ENCODE data around the gene SMG9. TPM values are rescaled to one million over a fixed set of nuclear protein-coding genes. Genes with fewer than 3 reads are reported as not detected.
"Not testable (repeated sequence)": the region's sequence is repeated elsewhere in the genome, so short reads cannot be mapped to it uniquely, and the experiment has no call there.

SMG9 gene
- total RNA-seq, 5 donors from 2014 or later (not counting 1 experiment from before 2014, with no cell fraction given): 50.3 to 64.3 (median 56.8) TPM

- H3K4me3 Mint-ChIP-seq: peak overlapping the region; percentile 55 to 83 (median 61)
- Histone ChIP-seq H3K9me3 (no peaks in the 10 kb centered on the region), H3K4me1 (ENCODE audit: control insufficient read depth in 1 of 2, extremely low read depth in 1 of 2, insufficient read depth in 2 of 2, low read length in 2 of 2) (peaks cover 31 to 68% of the 10 kb centered on the region in 2 experiments), H3K27ac (ENCODE audit: low read length) (peak overlapping the region; percentile 69), H3K4me3 (ENCODE audit: control insufficient read depth in 1 of 2, extremely low read depth in 1 of 2, low read length in 1 of 2) (no peak overlapping the region), H3K27me3 (replicated peaks in 1 of 2; ENCODE audit: control insufficient read depth in 2 of 2, extremely low read depth in 1 of 2, insufficient read depth in 2 of 2, low read length in 1 of 2) (no peaks in the 10 kb centered on the region), H3K36me3 (ENCODE audit: control insufficient read depth in 2 of 2, extremely low read depth in 1 of 2, insufficient read depth in 1 of 2, low read length in 1 of 2) (peaks cover 0 to 16% of the 10 kb centered on the region in 2 donors)
- peak in 17 of 35 experiments; percentile 14 to 58 (median 38) for DNase-seq
- no peaks in the 10 kb centered on the region for H3K27me3 Mint-ChIP-seq
- peak; percentile 51 to 81 (median 55) for ATAC-seq (replicated peaks in 1 of 4)
- CTCF ChIA-PET: interaction anchor here (0.7 to 2.8 kb wide), 6 partner anchors 10 to 108 kb away, joined by 3 to 9 read pairs (median 7); partner anchors contain the start of genes PLAUR (in 1 of the 2) and SMG9 (in 1 of the 2)
- H3K9me3 Mint-ChIP-seq: no peaks in the 10 kb centered on the region
- H3K36me3 Mint-ChIP-seq: peaks cover 15% of the 10 kb centered on the region
- 17% methylated on average over 1 of the region's 4 CpGs for WGBS (ENCODE audit: insufficient coverage)
- H3K27ac Mint-ChIP-seq: peak overlapping the region; percentile 86 to 95
- peaks cover 58 to 71% (median 65%) of the 10 kb centered on the region in 3 donors for H3K4me1 Mint-ChIP-seq
- POLR2A ChIA-PET: no interaction called here
These were observed 22.5 kb upstream of the SMG9 start for GRCh38 chr19:43777163-43777695.

- Mint-ChIP-seq H3K9me3 (no peaks in the 10 kb centered on the region), H3K4me1 (peaks cover 50 to 61% (median 55%) of the 10 kb centered on the region in 3 donors), H3K27ac (peak overlapping the region; percentile 80 to 95), H3K4me3 (peak overlapping the region in 1 of 3 donors; percentile 83), H3K27me3 (no peaks in the 10 kb centered on the region), H3K36me3 (peaks cover 15% of the 10 kb centered on the region)
- 34% methylated on average over 9 of the region's 11 CpGs for WGBS (ENCODE audit: insufficient coverage)
- Histone ChIP-seq H3K36me3 (ENCODE audit: control insufficient read depth in 2 of 2, extremely low read depth in 1 of 2, insufficient read depth in 1 of 2, low read length in 1 of 2) (peaks cover 4 to 25% of the 10 kb centered on the region in 2 donors), H3K27me3 (replicated peaks in 1 of 2; ENCODE audit: control insufficient read depth in 2 of 2, extremely low read depth in 1 of 2, insufficient read depth in 2 of 2, low read length in 1 of 2) (no peaks in the 10 kb centered on the region), H3K4me1 (ENCODE audit: control insufficient read depth in 1 of 2, extremely low read depth in 1 of 2, insufficient read depth in 2 of 2, low read length in 2 of 2) (peaks cover 29 to 59% of the 10 kb centered on the region in 2 experiments), H3K9me3 (no peaks in the 10 kb centered on the region), H3K4me3 (ENCODE audit: control insufficient read depth in 1 of 2, extremely low read depth in 1 of 2, low read length in 1 of 2) (no peak overlapping the region), H3K27ac (ENCODE audit: low read length) (peak overlapping the region; percentile 69)
- ATAC-seq (replicated peaks in 1 of 4): no peak
- ChIA-PET POLR2A (no interaction called here), CTCF (interaction anchor here in 1 of 2 donors (0.9 kb wide), 1 partner anchor 30 kb away, joined by 9 read pairs; no protein-coding TSS in a partner anchor)
- no peak for DNase-seq
These were observed 21.5 kb upstream of the SMG9 start for GRCh38 chr19:43776286-43776685.

- H3K9me3 Mint-ChIP-seq: no peaks in the 10 kb centered on the region
These were observed 20.6 kb upstream of the SMG9 start for GRCh38 chr19:43775299-43775890.

GRCh38 chr19:43774940-43775258 is 20.1 kb upstream of the SMG9 start:
- ATAC-seq (replicated peaks in 1 of 4); H3K27ac Mint-ChIP-seq; H3K9me3 Mint-ChIP-seq; H3K9me3 ChIP-seq; H3K4me3 ChIP-seq (ENCODE audit: control insufficient read depth in 1 of 2, extremely low read depth in 1 of 2, low read length in 1 of 2); H3K27me3 Mint-ChIP-seq; H3K27ac ChIP-seq (ENCODE audit: low read length); H3K4me3 Mint-ChIP-seq; H3K27me3 ChIP-seq (replicated peaks in 1 of 2; ENCODE audit: control insufficient read depth in 2 of 2, extremely low read depth in 1 of 2, insufficient read depth in 2 of 2, low read length in 1 of 2); CTCF ChIA-PET; DNase-seq; POLR2A ChIA-PET: not testable (repeated sequence)
- peaks cover 24 to 45% of the 10 kb centered on the region in 2 experiments for H3K4me1 ChIP-seq (ENCODE audit: control insufficient read depth in 1 of 2, extremely low read depth in 1 of 2, insufficient read depth in 2 of 2, low read length in 2 of 2)
- peaks cover 40 to 51% (median 47%) of the 10 kb centered on the region in 3 donors for H3K4me1 Mint-ChIP-seq
- WGBS (ENCODE audit: insufficient coverage): 98% methylated on average over 6 of the region's 11 CpGs
- peaks cover 4 to 36% of the 10 kb centered on the region in 2 donors for H3K36me3 ChIP-seq (ENCODE audit: control insufficient read depth in 2 of 2, extremely low read depth in 1 of 2, insufficient read depth in 1 of 2, low read length in 1 of 2)
- H3K36me3 Mint-ChIP-seq: peaks cover 25% of the 10 kb centered on the region

More at GRCh38 chr19:43775299-43775890, 20.6 kb upstream of the SMG9 start:
- CTCF ChIA-PET: no interaction called here
- no peak for DNase-seq
- Mint-ChIP-seq H3K27ac (peak overlapping the region; percentile 61 to 76), H3K27me3 (no peaks in the 10 kb centered on the region), H3K4me3 (peak overlapping the region in 1 of 3 donors; percentile 83), H3K36me3 (peaks cover 20% of the 10 kb centered on the region), H3K4me1 (peaks cover 43 to 54% (median 49%) of the 10 kb centered on the region in 3 donors)
- WGBS (ENCODE audit: insufficient coverage): 100% methylated on average over 3 of the region's 7 CpGs
- no peaks in the 10 kb centered on the region for H3K9me3 ChIP-seq
- no peak overlapping the region for H3K27ac ChIP-seq (ENCODE audit: low read length)
- no peak for ATAC-seq (replicated peaks in 1 of 4)
- no peaks in the 10 kb centered on the region for H3K27me3 ChIP-seq (replicated peaks in 1 of 2; ENCODE audit: control insufficient read depth in 2 of 2, extremely low read depth in 1 of 2, insufficient read depth in 2 of 2, low read length in 1 of 2)
- POLR2A ChIA-PET: no interaction called here
- peaks cover 24 to 50% of the 10 kb centered on the region in 2 experiments for H3K4me1 ChIP-seq (ENCODE audit: control insufficient read depth in 1 of 2, extremely low read depth in 1 of 2, insufficient read depth in 2 of 2, low read length in 2 of 2)
- H3K4me3 ChIP-seq (ENCODE audit: control insufficient read depth in 1 of 2, extremely low read depth in 1 of 2, low read length in 1 of 2): no peak overlapping the region
- H3K36me3 ChIP-seq (ENCODE audit: control insufficient read depth in 2 of 2, extremely low read depth in 1 of 2, insufficient read depth in 1 of 2, low read length in 1 of 2): peaks cover 4 to 33% of the 10 kb centered on the region in 2 donors

- ATAC-seq (replicated peaks in 1 of 4) (no peak), DNase-seq (peak in 1 of 35 experiments; percentile 13)
- H3K27ac Mint-ChIP-seq: no peak overlapping the region
- WGBS (ENCODE audit: insufficient coverage): 95% methylated on average over 29 of the region's 63 CpGs
- ChIA-PET CTCF (no interaction called here), POLR2A (no interaction called here)
- Histone ChIP-seq H3K9me3 (no peaks in the 10 kb centered on the region), H3K4me1 (ENCODE audit: control insufficient read depth in 1 of 2, extremely low read depth in 1 of 2, insufficient read depth in 2 of 2, low read length in 2 of 2) (peaks cover 24 to 39% of the 10 kb centered on the region in 2 experiments), H3K4me3 (ENCODE audit: control insufficient read depth in 1 of 2, extremely low read depth in 1 of 2, low read length in 1 of 2) (no peak overlapping the region), H3K27ac (ENCODE audit: low read length) (no peak overlapping the region), H3K36me3 (ENCODE audit: control insufficient read depth in 2 of 2, extremely low read depth in 1 of 2, insufficient read depth in 1 of 2, low read length in 1 of 2) (peaks cover 4 to 40% of the 10 kb centered on the region in 2 donors), H3K27me3 (replicated peaks in 1 of 2; ENCODE audit: control insufficient read depth in 2 of 2, extremely low read depth in 1 of 2, insufficient read depth in 2 of 2, low read length in 1 of 2) (no peaks in the 10 kb centered on the region)
- H3K4me1 Mint-ChIP-seq: peaks cover 34 to 45% (median 41%) of the 10 kb centered on the region in 3 donors
- H3K4me3 Mint-ChIP-seq: no peak overlapping the region
- peaks cover 29% of the 10 kb centered on the region for H3K36me3 Mint-ChIP-seq
- no peaks in the 10 kb centered on the region for H3K9me3 Mint-ChIP-seq
- no peaks in the 10 kb centered on the region for H3K27me3 Mint-ChIP-seq
These were observed 19.6 kb upstream of the SMG9 start for GRCh38 chr19:43774103-43774939.

GRCh38 chr19:43773725-43774102 is 19.0 kb upstream of the SMG9 start:
- WGBS (ENCODE audit: insufficient coverage): 95% methylated on average over 5 of the region's 5 CpGs
- no peak overlapping the region for H3K4me3 Mint-ChIP-seq
- DNase-seq (no peak), ATAC-seq (replicated peaks in 1 of 4) (no peak)
- Histone ChIP-seq H3K27ac (ENCODE audit: low read length) (no peak overlapping the region), H3K4me1 (ENCODE audit: control insufficient read depth in 1 of 2, extremely low read depth in 1 of 2, insufficient read depth in 2 of 2, low read length in 2 of 2) (peaks cover 21 to 33% of the 10 kb centered on the region in 2 experiments), H3K36me3 (ENCODE audit: control insufficient read depth in 2 of 2, extremely low read depth in 1 of 2, insufficient read depth in 1 of 2, low read length in 1 of 2) (peaks cover 4 to 46% of the 10 kb centered on the region in 2 donors), H3K27me3 (replicated peaks in 1 of 2; ENCODE audit: control insufficient read depth in 2 of 2, extremely low read depth in 1 of 2, insufficient read depth in 2 of 2, low read length in 1 of 2) (no peaks in the 10 kb centered on the region), H3K9me3 (no peaks in the 10 kb centered on the region), H3K4me3 (ENCODE audit: control insufficient read depth in 1 of 2, extremely low read depth in 1 of 2, low read length in 1 of 2) (no peak overlapping the region)
- POLR2A ChIA-PET: no interaction called here
- H3K36me3 Mint-ChIP-seq: peaks cover 29% of the 10 kb centered on the region
- peaks cover 28 to 41% (median 36%) of the 10 kb centered on the region in 3 donors for H3K4me1 Mint-ChIP-seq
- CTCF ChIA-PET: no interaction called here
- H3K27ac Mint-ChIP-seq: no peak overlapping the region
- no peaks in the 10 kb centered on the region for H3K27me3 Mint-ChIP-seq
- no peaks in the 10 kb centered on the region for H3K9me3 Mint-ChIP-seq
